ENCODE measurements around the gene SLC22A4. TPM values are rescaled to one million over a fixed set of nuclear protein-coding genes. Genes with fewer than 3 reads are reported as not detected.

The SLC22A4 gene
- total RNA-seq, 2 experiments from 2014 or later, result 0.16 to 0.22 TPM

DNA sequence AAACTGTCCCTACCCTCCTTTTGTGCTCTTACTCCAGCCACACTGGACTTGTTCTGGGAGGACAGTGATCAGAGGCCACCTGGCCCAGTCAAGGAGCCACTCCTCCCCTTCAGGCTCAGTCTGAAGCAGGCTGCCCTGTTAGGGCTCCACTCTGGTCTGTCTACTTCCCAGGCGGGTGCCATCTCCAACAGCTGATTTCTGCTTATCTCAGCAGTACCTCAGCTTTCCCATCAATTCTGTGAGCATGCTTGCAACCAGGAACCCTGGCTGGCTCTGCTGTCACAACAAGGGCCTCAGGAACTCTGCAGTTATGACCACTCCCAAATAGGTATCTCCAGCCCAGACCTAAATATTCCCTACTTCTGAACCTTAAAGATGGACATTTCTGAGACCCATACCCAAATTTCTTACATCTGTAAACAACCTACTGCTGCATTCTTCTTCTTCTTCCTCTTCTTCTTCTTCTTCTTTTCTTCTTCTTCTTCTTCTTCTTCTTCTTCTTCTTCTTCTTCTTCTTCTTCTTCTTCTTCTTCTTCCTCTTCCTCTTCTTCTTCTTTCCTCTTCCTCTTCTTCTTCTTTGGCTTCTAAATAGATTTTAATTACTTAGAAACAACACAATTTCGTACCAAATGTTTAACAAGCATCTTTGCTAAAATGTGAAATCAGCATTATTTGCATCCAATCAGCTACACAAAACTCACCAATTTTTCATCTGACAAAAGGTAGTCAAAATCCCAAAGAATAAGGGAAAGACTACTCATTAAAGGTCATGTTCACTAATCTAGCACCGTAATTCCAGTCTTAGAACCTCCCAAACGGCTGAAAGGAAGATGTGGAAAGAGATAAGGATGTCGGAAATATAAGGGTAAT is 13.6 kb upstream of the SLC22A4 start:
- Histone ChIP-seq H3K4me1 (ENCODE audit: insufficient read depth, low read length) (no peaks in the 10 kb centered on the region), H3K4me3 (ENCODE audit: low read length) (no peak overlapping the region), H3K27ac (ENCODE audit: low read depth in 1 of 2, low read length in 2 of 2) (no peak overlapping the region), H3K36me3 (ENCODE audit: insufficient read depth, low read length) (no peaks in the 10 kb centered on the region), H3K9me3 (ENCODE audit: control insufficient read depth in 1 of 2, insufficient read depth in 1 of 2, low read length in 2 of 2) (no peaks in the 10 kb centered on the region), H3K27me3 (ENCODE audit: control insufficient read depth in 1 of 2, insufficient read depth in 2 of 2, low read length in 2 of 2) (no peaks in the 10 kb centered on the region)
- no peaks in the 10 kb centered on the region for H3K36me3 Mint-ChIP-seq (ENCODE audit: low read depth)
- ChIA-PET POLR2A (no interaction called here), CTCF (no interaction called here)
- no peaks in the 10 kb centered on the region for H3K27me3 Mint-ChIP-seq
- no peak overlapping the region for H3K27ac Mint-ChIP-seq
- no peak overlapping the region for H3K4me3 Mint-ChIP-seq
- no peak for ATAC-seq (ENCODE audit: poor library complexity)
- DNase-seq, result no peak
- no peaks in the 10 kb centered on the region for H3K9me3 Mint-ChIP-seq
- intact Hi-C loops (cut with DNase I, micrococcal nuclease), result no loop called here
- H3K4me1 Mint-ChIP-seq (ENCODE audit: low read depth), result no peaks in the 10 kb centered on the region
- TF ChIP-seq, protein P1, sequence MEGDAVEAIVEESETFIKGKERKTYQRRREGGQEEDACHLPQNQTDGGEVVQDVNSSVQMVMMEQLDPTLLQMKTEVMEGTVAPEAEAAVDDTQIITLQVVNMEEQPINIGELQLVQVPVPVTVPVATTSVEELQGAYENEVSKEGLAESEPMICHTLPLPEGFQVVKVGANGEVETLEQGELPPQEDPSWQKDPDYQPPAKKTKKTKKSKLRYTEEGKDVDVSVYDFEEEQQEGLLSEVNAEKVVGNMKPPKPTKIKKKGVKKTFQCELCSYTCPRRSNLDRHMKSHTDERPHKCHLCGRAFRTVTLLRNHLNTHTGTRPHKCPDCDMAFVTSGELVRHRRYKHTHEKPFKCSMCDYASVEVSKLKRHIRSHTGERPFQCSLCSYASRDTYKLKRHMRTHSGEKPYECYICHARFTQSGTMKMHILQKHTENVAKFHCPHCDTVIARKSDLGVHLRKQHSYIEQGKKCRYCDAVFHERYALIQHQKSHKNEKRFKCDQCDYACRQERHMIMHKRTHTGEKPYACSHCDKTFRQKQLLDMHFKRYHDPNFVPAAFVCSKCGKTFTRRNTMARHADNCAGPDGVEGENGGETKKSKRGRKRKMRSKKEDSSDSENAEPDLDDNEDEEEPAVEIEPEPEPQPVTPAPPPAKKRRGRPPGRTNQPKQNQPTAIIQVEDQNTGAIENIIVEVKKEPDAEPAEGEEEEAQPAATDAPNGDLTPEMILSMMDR (IDR thresholded peaks at IDR 0.05), result no peak

DNA sequence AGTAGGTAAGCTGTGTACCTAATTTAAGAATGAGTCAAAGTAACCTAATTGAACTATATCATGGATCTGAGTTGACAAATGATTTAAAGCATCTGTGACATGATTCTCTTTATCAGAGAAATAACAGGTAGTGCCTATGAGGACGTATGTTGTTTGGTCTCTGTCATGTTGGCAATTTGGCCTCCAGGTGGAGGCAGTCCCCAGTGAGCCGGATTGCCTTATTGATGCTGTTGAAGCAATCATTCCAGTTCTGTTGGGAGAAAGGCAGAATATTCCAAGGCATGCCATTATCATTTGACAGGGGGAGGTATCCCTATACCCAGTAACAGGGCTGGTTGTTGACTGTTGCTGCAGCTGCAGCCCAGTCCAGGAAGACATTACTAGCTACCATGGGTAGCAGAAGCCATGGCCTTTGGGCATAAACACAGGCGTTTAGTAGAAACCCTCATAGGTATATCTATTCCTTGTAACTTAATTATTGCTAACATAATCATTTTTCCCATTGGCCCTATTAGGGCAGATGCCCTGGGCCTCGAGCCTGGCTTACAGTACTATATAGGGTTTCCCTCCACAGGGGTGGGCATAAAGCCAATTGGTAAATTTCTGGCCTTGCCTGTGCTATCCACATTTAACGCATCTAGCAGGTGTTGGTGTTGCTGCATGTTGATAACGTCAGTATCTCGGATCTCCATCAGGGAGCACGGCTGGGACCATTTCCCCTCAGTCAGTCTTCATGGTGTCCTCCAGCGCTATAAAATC is 12.2 kb upstream of the SLC22A4 start:
- intact Hi-C loops (cut with DNase I, micrococcal nuclease), result no loop called here
- H3K36me3 ChIP-seq (ENCODE audit: insufficient read depth, low read length), result no peaks in the 10 kb centered on the region
- ChIA-PET POLR2A (no interaction called here), CTCF (no interaction called here)
- H3K9me3 Mint-ChIP-seq, result no peaks in the 10 kb centered on the region
- TF ChIP-seq, protein P1 (IDR thresholded peaks at IDR 0.05), result no peak
- no peak overlapping the region for H3K27ac ChIP-seq (ENCODE audit: low read depth in 1 of 2, low read length in 2 of 2)
- H3K27me3 ChIP-seq (ENCODE audit: control insufficient read depth in 1 of 2, insufficient read depth in 2 of 2, low read length in 2 of 2), result no peaks in the 10 kb centered on the region
- no peaks in the 10 kb centered on the region for H3K4me1 Mint-ChIP-seq (ENCODE audit: low read depth)
- no peaks in the 10 kb centered on the region for H3K36me3 Mint-ChIP-seq (ENCODE audit: low read depth)
- H3K4me3 Mint-ChIP-seq, result no peak overlapping the region
- no peaks in the 10 kb centered on the region for H3K4me1 ChIP-seq (ENCODE audit: insufficient read depth, low read length)
- DNase-seq, result no peak
- no peak overlapping the region for H3K27ac Mint-ChIP-seq
- ATAC-seq (ENCODE audit: poor library complexity), result no peak
- H3K4me3 ChIP-seq (ENCODE audit: low read length), result no peak overlapping the region
- H3K9me3 ChIP-seq (ENCODE audit: control insufficient read depth in 1 of 2, insufficient read depth in 1 of 2, low read length in 2 of 2), result no peaks in the 10 kb centered on the region
- H3K27me3 Mint-ChIP-seq, result no peaks in the 10 kb centered on the region

DNA sequence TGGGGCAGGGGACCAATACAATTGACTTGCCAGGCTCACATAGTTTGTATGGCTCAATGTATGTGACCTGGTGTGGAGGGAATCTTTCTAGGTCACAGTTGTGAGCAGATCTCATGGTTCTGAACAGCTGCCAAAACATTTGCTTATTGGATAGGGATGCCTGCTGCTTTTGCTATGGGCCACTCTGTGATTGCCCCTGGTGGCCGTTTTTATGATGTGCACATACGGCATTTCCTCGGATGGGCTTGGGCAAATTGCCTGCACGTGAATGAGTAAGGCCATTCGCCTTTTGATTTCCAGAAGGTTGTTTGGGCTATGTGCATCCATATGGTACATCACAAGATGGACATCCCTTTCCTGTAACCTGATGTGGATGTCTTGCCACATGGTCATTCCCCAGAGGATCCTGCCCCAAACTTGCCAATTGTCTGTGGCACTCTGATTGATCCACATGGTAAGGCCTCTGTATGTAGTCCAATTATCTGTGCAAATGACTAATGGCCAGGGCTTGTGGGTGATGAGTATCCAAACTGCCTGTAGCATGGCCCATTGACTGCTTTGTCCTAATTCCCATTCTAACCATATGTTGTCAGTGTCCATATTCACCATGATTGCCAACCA is 10.7 kb upstream of the SLC22A4 start:
- no peaks in the 10 kb centered on the region for H3K36me3 Mint-ChIP-seq (ENCODE audit: low read depth)
- intact Hi-C loops (cut with DNase I, micrococcal nuclease), result no loop called here
- Histone ChIP-seq H3K9me3 (ENCODE audit: control insufficient read depth in 1 of 2, insufficient read depth in 1 of 2, low read length in 2 of 2) (no peaks in the 10 kb centered on the region), H3K27me3 (ENCODE audit: control insufficient read depth in 1 of 2, insufficient read depth in 2 of 2, low read length in 2 of 2) (no peaks in the 10 kb centered on the region), H3K27ac (ENCODE audit: low read depth in 1 of 2, low read length in 2 of 2) (no peak overlapping the region), H3K4me3 (ENCODE audit: low read length) (no peak overlapping the region), H3K36me3 (ENCODE audit: insufficient read depth, low read length) (no peaks in the 10 kb centered on the region), H3K4me1 (ENCODE audit: insufficient read depth, low read length) (no peaks in the 10 kb centered on the region)
- no peaks in the 10 kb centered on the region for H3K9me3 Mint-ChIP-seq
- CTCF ChIA-PET, result no interaction called here
- TF ChIP-seq, protein P1 (IDR thresholded peaks at IDR 0.05), result no peak
- H3K4me1 Mint-ChIP-seq (ENCODE audit: low read depth), result no peaks in the 10 kb centered on the region
- H3K27me3 Mint-ChIP-seq, result peaks cover 6% of the 10 kb centered on the region
- DNase-seq (no peak), ATAC-seq (ENCODE audit: poor library complexity) (no peak)
- H3K4me3 Mint-ChIP-seq, result no peak overlapping the region
- POLR2A ChIA-PET, result no interaction called here
- H3K27ac Mint-ChIP-seq, result no peak overlapping the region
